HEK293T (cell line): ENCODE measurements around the gene GMPPA.

Source experiments
- ARNT ChIP-seq: fragments of 450-650 bp; IDR thresholded peaks from 2 replicates; pipeline ENCODE4 v1.6.1; 2017; ENCODE audit warnings: mild to moderate bottlenecking
- BHLHE40 ChIP-seq: fragments of 450-650 bp; IDR thresholded peaks from 2 replicates; pipeline ENCODE4 v1.6.1; 2016; ENCODE audit warnings: mild to moderate bottlenecking, moderate library complexity, borderline replicate concordance
- ELF4 ChIP-seq: fragments of 450-650 bp; IDR thresholded peaks from 2 replicates; pipeline ENCODE4 v1.6.1; 2017; ENCODE audit warnings: antibody characterized with exemption
- FOXK2 ChIP-seq: fragments of 450-650 bp; IDR thresholded peaks from 2 replicates; pipeline ENCODE4 v1.6.1; 2016; ENCODE audit warnings: mild to moderate bottlenecking
- FOXM1 ChIP-seq: fragments of 450-650 bp; IDR thresholded peaks from 2 replicates; pipeline ENCODE4 v1.6.1; 2017; ENCODE audit warnings: mild to moderate bottlenecking, borderline replicate concordance
- LEF1 ChIP-seq: fragments of 450-650 bp; IDR thresholded peaks from 2 replicates; pipeline ENCODE4 v1.6.1; 2017; ENCODE audit warnings: mild to moderate bottlenecking, borderline replicate concordance
- NFRKB ChIP-seq: fragments of 450-650 bp; IDR thresholded peaks from 2 replicates; pipeline ENCODE4 v1.6.1; 2016; ENCODE audit warnings: mild to moderate bottlenecking, moderate library complexity
- SP1 ChIP-seq: fragments of 450-650 bp; IDR thresholded peaks from 2 replicates; pipeline ENCODE4 v1.6.1; 2017
- SUZ12 ChIP-seq: fragments of 450-650 bp; IDR thresholded peaks from 2 replicates; pipeline ENCODE4 v1.6.1; 2016; ENCODE audit warnings: mild to moderate bottlenecking
- TARDBP ChIP-seq: fragments of 450-650 bp; IDR thresholded peaks from 2 replicates; pipeline ENCODE4 v1.6.1; 2016
- ZNF384 ChIP-seq: fragments of 450-650 bp; IDR thresholded peaks from 2 replicates; pipeline ENCODE4 v1.6.1; 2016
- TF ChIP-seq, protein P1 (sequence below): fragments of 450-650 bp; IDR thresholded peaks from 2 replicates; pipeline ENCODE4 v1.6.1; 2016

DNA sequence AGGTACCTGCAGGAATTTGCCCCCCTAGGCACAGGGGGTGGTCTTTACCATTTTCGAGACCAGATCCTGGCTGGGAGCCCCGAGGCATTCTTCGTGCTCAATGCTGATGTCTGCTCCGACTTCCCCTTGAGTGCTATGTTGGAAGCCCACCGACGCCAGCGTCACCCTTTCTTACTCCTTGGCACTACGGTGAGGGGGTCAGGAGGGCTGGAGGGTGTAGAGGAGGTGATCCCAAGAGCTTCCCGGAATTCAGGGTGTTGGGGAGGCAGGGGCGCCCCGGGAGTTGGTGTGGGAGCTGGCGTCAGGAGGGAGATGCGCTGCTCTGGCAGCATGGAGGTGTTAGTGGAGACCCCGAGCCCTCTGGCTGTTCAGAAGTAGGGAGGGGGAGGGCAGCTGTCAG, 3.2 kb downstream of the GMPPA start:
- TF ChIP-seq BHLHE40 (no peak), FOXM1 (no peak), FOXK2 (no peak), ELF4 (no peak), ZNF384 (no peak), SP1 (no peak), LEF1 (no peak), TARDBP (no peak), NFRKB (no peak), SUZ12 (no peak), ARNT (no peak)
- TF ChIP-seq, protein P1, sequence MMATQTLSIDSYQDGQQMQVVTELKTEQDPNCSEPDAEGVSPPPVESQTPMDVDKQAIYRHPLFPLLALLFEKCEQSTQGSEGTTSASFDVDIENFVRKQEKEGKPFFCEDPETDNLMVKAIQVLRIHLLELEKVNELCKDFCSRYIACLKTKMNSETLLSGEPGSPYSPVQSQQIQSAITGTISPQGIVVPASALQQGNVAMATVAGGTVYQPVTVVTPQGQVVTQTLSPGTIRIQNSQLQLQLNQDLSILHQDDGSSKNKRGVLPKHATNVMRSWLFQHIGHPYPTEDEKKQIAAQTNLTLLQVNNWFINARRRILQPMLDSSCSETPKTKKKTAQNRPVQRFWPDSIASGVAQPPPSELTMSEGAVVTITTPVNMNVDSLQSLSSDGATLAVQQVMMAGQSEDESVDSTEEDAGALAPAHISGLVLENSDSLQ: no peak
